Activated CD4-positive, alpha-beta T cell treated with anti-CD3 and anti-CD28 coated beads for 4 hours (primary cell): ENCODE data around the gene PLA2G2F.
A peak's percentile ranks its signal among the peaks of the same experiment; 100 is the strongest.

Experiments
- DNase-seq, 2 donors: peaks; one replicate each; pipeline ENCODE4 v3.0.0-alpha.2; 2020

PLA2G2F gene, protein sequence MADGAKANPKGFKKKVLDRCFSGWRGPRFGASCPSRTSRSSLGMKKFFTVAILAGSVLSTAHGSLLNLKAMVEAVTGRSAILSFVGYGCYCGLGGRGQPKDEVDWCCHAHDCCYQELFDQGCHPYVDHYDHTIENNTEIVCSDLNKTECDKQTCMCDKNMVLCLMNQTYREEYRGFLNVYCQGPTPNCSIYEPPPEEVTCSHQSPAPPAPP

DNA sequence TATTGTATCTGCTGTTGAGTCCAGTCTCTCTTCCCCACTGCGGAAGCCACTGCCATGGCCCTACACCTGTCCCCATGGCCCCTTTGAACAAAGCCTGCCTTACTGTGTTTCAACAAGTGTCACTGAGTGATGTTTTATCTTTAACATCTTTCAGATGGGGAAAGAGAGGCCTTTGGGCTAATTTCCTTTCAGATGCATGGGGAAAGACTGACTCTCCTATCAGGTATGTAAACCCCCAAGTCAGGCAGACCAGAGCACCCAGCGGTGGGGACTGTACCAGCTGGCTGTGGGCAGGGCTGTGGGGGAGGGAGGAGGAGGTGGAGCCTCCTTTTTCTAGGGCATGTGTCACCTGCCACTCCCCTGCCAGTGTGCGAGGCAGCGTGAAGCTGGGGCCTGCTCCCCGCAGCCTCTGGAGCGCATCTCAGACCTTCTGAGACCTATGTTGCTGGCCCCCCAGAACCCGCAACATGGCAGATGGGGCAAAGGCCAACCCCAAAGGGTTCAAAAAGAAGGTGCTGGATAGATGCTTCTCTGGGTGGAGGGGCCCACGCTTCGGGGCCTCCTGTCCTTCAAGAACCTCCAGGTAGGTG, at the start of gene PLA2G2F:
PLA2G2F (plus strand) TSS at position 363 of the 590 bp plus-strand sequence; CDS start at position 468, 105 bp downstream.
- no peak for DNase-seq

DNA sequence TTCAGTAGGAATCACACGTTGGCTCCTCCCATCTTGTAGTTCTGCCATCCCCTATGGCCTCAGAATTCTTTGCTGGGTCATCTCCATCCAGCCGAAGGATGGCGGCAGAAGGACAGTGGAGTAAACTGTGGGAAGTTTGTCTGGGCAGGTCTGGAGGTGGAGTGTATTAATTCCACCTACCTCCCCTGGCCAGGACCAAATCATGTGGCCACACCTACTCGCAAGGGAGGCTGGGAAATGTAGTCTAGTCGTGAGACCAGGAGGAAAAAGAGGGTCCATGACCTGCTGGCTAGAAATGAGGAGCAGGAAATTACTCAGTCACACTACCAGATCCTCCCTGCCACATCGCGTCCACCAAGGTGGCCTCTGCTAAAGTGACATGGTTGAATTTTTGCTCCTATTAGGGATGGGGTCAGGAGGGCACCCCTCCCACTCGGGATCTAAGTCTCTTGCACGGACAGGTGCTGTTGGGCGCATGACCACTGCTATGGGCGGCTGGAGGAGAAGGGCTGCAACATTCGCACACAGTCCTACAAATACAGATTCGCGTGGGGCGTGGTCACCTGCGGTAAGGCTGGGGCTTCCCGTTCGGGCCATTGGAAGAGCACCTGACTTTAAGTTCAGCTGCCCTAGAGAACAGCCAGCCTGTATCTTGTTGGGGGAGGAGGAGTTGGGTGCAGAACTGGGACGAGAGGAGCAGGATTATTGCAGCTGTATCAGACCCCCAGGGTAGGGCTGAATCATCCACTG, 49.6 kb upstream of the PLA2G2F start:
- no peak for DNase-seq

DNA sequence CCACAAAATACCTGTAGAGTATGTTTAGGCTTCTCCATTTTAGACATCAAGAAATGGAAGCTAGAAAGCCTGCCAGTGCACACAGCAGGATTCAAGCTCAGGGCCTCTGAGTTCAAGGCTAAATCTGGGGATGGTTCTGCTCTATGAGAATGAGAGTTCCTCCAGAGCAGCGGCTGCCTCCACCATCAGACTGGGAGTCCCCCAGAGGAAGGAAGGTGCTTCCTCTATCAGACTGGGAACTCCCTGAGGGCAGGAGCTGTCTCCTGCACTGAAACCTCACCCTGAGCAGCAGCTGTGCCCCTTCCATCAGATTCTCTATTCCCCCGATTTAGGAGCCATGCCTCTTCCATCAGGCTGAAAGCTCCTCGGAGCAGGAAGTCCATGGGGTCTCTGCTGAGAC, 49.0 kb upstream of the PLA2G2F start:
- DNase-seq = no peak

DNA sequence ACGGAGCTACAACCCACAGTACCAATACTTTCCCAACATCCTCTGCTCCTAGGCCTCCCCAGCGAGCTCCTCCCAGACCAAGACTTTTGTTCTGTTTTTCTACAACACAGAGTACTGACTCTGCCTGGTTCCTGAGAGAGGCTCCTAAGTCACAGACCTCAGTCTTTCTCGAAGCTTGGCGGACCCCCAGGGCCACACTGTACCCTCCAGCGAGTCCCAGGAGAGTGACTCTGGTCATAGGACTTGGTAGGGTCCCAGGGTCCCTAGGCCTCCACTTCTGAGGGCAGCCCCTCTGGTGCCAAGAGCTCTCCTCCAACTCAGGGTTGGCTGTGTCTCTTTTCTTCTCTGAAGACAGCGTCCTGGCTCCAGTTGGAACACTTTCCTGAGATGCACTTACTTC, 48.5 kb upstream of the PLA2G2F start:
- DNase-seq = no peak

DNA sequence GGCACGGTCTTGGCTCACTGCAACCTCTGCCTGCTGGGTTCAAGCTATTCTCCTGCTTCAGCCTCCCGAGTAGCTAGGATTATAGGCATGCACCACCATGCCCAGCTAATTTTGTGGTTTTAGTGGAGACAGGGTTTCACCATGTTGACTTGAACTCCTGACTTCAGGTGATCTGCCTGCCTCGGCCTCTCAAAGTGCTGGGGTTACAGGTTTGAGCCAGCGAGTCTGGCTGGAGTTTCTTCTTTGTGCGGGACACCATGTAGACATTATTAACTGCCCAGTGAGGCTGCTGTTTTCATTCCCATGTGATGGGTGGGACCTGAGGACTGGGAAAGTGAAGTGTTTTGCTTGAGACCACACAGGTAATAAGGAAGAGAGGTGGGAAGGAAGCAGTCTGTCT, 45.8 kb upstream of the PLA2G2F start:
- no peak for DNase-seq

DNA sequence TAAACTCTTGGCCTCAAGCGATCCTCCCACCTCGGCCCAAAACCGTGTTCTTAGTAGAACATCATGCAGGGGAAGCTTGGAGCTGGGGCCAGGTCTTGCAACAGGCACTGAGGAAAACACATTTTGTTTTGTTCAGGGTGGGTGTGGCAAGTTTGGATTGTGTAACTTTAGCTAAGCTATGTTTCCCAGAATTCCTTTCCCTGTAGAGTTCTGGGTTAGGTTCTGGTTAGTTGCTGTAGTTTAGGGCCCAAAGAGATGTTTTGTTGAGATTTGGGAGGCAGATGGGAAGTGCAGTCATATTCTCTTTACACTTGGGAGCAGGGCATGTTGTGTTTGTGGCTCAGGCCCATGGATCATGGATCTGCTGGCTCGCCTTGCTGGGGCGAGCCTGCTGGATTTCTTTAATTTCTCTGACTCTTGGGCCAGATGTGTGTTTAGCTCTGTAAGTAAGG, 45.2 kb upstream of the PLA2G2F start:
- no peak for DNase-seq

DNA sequence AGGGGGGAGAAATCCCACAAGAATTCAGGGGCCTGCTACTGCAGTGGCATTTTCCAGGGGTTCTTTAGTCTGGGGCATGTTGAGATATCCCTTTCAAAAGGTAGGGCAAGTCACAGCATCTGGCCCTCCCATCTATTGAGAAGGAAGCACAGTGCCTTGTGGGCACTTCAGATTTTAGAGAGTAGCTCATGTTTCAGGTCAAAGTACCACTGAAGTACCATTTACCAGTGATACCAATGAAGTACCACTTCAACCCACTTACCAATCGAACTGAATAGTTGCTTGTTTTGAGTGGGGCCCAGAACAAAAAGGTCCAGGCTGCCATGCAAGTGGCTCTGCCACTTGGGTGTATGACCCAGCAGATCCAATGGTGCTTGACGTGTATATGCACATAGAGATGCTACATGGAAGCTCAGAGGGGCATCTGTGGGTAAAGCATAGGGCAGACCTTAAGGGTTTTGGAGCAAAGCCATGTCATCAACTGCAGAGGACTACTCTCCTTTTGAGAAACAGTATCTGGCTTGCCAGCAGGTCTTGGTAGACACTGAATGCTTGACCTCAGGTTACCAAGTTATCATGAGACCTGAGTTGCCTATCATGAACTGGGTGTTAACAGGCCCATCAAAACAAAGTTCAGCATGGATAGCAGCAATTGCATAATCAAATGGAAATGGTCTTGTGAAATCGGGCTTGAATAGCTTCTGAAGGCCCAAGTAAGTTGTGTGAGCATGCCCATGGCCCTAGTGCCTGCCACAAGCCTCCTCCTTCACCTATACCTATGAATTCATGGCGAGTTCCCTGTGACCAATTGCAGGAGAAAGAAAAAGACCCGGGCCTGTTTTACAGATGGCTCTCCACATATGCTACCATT, 43.3 kb upstream of the PLA2G2F start:
- DNase-seq = no peak

DNA sequence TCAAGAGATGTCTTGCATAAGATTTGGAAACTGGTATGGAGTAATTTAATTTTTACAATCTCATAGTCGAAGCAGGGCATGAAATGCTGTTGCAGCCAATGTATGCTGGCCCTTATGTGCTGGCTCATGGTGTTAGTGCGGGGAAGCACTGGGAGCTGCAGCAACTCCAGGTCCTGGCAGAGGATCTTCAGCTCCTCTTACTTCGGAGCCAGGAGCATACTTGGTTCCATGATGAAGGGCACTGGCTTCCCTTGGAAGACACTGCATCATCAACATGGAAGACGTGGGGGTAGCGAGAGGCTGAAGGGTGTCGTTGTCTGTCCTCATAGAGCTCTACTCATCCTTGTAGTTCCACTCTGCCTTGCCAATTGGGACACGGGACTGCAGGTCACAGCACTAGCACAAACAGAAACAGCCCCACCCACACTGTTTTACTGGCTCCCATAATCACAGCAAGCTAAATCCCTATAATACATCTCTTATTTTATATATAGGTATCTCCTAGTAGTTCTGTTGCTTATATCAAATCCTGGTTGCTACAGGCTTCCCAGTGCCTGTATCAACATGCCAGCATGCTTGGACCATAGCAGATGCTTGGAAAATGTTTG, 42.2 kb upstream of the PLA2G2F start:
- DNase-seq = no peak

DNA sequence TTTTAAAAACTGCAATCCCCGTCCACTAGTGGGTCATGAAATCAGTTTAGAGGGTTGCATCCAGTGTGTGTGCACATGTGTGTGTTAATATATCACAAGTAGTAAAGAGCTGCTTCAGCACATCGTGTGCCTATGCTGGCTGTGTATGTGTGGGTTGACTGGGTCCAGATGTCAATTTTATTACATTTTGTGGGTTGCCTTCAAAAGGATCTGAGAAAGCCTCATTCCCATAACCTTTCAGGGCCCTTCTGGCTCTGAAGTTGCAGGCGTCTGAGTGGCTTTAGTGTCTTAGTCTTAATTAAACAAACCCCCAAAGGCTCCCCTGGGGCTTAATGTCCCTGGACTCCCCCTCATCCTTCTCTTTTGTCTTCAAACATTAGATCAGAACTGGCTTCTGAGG, 39.6 kb upstream of the PLA2G2F start:
- DNase-seq = no peak

DNA sequence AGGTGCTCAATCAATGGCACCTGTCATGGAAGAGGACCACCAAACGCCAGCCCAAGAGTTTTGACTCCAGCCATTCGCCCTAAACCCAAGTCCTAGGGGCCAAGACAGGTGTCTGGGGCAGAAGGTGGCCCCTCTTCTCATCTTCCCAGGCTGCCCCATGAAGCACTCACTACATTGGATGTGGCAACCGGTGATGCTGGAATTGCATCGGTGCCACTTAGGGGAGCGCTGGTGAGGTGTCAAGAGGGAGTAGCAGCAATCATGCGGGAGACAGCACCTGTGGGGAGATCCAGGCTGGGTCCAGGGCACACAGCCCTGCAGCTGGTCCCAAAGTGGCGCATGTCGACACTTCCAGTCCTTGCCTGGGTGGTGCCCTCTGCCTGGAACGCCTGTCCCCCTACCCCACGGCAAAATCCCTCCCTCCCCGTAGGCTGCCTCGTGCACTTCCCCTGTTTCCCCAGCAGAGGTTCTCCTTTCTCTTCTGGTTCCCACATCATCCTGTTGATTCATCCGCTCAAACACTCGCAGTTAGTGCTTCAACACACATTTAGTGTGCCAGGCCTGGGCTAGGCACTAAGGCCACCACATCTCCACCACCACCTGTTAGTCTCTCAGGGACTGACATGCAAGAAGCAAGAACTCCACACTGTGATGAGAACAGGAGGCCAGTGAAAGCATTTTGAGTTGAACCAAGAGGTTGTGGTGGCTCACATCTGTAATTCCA, 38.3 kb upstream of the PLA2G2F start:
- DNase-seq = peak in 1 of 2 donors; percentile 8

DNA sequence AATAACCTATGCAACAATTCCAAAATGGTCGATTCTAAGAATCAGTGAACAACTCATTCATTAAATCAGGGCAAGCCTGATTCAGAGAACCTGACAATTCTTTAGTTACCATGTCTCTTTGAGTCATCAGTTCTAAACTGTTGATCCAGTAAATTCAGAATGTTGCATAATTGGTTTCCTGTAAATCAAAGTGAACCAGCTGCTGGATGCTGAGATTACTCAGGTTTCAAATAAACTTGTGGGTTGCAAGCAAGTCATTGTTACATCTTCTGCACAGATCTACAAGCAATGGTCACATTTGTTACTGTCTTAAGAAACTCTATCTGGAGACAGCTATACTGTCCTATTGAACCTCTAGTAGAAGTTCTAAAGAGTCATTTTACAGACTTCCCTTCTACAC, 36.2 kb upstream of the PLA2G2F start:
- no peak for DNase-seq

DNA sequence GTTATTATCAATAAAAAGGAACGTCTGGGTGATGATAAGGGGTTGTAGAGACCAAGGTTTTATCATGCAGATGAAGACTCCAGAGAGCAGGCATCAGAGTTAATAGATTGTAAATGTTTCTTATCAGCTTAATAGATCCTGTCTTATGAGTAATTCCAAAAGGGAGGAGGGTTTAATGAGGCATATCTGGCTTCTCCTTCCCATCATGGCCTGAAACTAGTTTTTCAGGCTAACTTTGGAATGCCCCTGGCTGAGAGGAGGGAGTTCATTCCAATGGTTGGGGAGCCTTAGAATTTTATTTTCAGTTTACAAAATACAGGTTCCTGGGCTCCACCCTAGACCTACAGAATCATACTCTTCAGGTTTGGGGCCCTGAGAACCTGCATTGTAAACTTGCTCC, 33.3 kb upstream of the PLA2G2F start:
- DNase-seq = no peak

DNA sequence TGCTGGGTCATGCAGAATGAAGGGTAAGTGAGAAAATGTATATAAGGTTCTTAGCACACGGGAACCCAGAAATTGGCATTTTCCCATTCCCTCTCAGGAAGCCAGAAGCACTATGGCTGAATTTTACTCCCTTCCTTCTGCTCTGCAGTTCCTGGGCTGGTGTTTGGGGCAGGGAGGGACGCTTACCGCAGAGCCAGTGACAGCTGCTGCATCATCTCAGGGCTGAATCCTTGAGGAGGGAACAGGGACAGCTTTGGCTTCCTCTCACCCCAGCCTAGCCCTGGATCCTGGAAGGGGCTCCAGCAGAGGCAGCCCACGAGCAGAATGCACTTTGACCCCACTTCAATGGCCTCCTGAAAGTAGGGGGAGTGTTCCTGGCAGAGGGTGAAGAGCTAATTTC, 31.8 kb upstream of the PLA2G2F start:
- DNase-seq = no peak

DNA sequence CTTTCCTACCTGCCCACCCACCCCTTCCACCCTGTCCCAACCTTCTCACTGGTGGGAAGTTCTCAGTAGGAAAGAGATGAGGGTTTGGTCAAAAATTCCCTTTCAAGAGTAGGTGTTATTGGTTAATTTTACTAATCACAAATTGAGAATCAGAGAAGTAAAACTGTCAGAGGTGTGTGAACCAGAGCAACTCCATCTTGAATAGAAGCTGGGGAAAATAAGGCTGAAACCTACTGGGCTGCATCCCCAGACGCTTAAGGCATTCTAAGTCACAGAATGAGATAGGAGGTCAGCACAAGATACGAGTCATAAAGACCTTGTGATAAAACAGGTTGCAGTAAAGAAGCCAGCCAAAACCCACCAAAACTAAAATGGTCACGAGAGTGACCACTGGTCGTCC, 31.3 kb upstream of the PLA2G2F start:
- DNase-seq = no peak

DNA sequence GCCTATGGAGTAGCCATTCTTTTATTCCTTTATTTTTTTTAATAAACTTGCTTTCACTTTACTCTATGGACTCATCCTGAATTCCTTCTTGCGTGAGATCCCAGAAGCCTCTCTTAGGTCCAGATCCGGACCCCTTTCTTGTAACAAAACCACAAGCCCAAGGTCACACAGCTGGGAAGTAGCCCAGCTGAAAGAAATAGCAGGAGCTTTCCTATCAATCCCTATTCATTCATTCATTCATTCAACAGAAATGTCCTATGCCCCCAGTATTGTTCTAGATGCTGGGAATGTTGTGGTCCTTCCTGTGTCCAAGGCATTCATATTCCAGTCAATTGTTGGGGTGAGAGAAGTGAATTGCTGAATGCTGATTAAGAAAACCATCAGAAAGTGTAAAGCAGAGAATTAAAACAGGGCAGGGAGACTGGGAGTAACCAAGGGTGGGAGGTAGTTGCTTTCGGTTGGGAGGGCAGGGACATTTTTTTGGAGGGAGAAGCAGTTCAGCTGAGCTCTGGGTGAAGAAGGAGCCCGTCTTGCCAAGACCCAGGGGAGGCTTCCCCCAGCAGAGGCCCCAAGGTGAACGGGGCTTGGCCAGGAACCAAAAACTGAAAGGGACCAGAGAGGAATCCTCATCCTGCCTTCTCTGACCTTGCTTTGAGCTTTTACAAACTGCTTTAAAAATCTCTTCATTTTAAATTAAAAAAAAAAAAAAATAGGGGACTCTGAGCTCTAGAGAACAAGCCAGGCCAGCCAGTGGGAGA, 30.6 kb upstream of the PLA2G2F start:
- DNase-seq = no peak

DNA sequence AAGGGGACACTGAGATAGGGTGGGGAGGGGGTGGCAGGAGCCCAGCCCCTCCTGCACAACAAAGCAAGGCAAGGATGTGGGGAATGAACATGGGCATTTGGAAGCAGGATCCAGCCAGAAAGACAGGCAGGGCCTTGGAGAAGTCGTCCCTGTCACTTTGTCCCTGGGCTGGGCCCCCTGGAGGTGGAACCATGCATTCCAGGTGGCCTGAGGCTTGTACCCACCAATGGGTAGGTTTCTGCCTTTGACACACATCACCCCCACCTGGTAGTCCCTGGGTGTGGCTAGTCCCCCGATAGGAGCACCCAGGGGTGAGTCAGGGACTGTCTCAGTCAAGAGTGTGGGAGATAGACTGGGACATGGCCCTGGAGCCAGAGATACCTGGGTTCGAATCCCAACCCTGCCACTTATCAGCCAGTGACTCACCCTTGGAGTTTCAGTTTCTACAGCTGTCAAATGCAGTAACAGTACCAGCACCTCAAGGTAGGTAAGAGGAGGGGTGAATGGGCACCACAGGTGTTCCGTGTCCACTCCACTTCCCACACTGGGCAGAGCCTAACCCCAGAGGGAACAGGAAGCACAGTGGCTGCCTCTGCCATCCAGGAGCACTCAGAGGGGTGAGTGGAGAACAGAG, 29.8 kb upstream of the PLA2G2F start:
- DNase-seq = no peak

DNA sequence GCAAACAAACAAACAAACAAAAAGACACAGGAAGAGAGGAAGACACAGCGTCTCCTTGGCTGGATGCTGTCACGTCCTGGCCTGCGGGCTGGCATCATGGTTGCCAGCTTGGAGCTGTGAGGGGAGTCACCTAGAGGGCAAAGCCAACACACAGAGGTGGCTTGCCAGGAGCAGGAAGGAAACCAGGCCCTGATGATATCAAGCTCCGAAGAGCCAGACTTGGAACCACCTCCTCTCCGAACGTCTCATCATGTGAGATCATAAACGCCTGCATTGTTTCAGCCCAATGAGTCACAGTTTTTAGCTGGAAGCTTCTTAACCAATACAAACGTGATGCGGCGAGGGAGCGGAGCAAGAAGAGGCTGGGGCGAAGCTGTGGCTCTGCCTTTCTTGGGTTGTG, 28.4 kb upstream of the PLA2G2F start:
- DNase-seq = no peak

DNA sequence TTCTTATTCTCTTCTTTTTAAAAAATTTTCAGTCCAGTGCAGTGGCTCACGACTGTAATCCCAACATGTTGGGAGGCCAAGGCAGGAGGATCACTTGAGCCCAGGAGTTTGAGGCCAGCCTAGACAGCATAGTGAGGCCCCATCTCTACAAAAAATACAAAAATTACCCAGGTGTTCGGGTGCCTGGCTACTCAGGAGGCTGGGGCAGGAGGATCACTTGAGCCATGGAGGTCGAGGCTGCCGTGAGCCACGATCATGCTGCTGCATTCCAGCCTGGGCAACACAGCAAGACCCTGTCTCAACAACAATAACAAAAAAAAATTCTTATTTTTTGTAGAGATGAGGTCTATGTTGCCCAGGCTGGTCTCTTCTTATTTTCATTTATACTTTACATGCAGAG, 27.7 kb upstream of the PLA2G2F start:
- DNase-seq = no peak

DNA sequence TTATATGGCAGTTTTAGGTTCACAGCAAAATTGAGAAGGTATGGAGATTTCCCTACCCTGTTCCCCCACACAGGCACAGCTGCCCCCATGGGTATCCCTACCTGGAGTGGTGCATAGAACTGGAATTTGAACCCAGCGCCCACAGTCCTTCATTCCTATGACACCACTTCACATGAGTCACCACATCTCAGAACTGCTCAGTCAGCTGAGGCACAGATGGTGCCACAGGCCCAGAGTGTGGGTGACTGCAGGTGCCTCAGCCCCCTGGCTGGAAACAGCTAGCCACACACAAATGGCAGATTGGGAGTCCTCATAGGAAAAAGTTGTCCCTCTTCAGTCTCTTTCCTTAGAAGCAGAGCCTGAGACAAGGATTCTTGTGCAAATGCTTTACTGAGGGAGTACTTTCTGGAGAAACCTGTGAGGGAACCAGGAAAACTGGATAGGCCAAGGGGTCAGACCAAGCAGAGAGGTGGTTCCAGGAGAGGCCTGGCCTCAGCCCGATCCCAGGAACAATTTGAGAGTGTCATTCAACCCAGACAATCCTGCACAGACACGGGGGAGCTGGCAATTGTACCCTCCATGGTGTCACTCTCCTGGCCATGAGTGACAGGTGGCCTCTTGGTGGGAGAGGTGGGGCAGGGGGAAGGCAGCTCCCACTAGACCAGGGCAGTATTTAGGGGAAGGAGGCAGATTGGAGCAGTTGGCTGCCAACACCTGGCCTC, 26.7 kb upstream of the PLA2G2F start:
- no peak for DNase-seq

DNA sequence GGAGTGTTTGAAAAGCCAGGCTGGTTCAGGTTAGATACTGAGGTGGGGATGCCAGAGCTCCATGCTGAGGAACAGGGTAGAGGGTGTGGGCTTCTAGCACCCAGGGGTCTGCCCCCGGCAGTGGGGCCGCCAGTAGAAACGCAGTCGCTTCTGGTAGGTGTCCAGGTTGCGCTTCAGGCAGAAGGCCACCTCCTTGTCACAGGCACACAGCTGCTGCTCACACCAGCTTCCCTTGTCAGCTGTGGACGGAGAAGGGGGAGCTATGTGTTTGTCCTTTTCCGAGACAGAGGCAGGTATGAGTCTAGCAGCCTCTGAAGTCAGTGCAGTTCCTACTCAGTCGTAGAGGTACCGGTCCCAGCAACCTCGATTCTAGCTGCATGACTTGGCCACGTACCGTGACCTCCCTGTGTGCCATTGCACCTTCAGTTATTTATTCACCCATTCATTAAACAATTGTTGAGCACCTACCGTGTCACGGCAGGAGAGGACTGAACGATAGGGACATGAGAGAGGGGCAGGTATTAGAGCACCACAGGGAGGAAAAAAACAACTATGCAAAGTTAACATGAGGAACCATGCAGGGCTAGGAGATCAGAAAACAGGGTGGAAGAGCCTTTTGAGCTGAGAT, 25.0 kb upstream of the PLA2G2F start:
- DNase-seq = no peak
